ENCODE data around the gene PTPN6. TPM values are rescaled to one million over a fixed set of nuclear protein-coding genes. Genes with fewer than 3 reads are reported as not detected.
A peak's percentile ranks its signal among the peaks of the same experiment; 100 is the strongest.

Gene PTPN6
- total RNA-seq, 2 experiments from 2014 or later, result 37.1 to 116 TPM

DNA sequence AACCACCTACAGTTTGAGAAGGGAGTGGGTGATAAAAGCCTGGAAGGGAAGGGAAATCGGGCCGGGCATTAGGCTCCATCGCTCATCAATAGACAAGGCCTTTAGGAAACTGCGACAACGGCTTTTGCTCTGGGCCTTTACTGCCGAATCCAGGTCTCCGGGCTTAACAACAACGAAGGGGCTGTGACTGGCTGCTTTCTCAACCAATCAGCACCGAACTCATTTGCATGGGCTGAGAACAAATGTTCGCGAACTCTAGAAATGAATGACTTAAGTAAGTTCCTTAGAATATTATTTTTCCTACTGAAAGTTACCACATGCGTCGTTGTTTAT, 7.8 kb upstream of the PTPN6 start:
- POLR2A ChIA-PET, result interaction anchor here (0.5 to 5.6 kb wide), 31 partner anchors 8 to 710 kb away, joined by 3 to 155 read pairs (median 4); partner anchors contain the start of genes C1R, C1RL, CDCA3 and EMG1
- DNase-seq (ENCODE audit: low spot score), result peak; percentile 94
- Histone ChIP-seq H3K4me2 (ENCODE audit: low read length) (peak overlapping the region; percentile 89), H3K9me2 (ENCODE audit: insufficient read depth, low read length) (no peaks in the 10 kb centered on the region), H3K4me1 (ENCODE audit: insufficient read depth, low read length, poor library complexity, severe bottlenecking) (peaks cover 42% of the 10 kb centered on the region), H4K20me1 (ENCODE audit: insufficient read depth, low read length) (no peaks in the 10 kb centered on the region), H3K79me2 (ENCODE audit: insufficient read depth, low read depth, low read length) (peaks cover 9% of the 10 kb centered on the region; the same call in 1 of the 2 replicates), H3K9me3 (ENCODE audit: low read length) (no peaks in the 10 kb centered on the region), H2AFZ (ENCODE audit: low read length) (peak overlapping the region; percentile 27; the same call in 1 of the 2 replicates), H3K4me3 (ENCODE audit: low read depth, low read length, poor library complexity, severe bottlenecking) (peak overlapping the region; percentile 73), H3K36me3 (ENCODE audit: insufficient read depth, low read length) (no peaks in the 10 kb centered on the region), H3K27ac (ENCODE audit: low read depth, low read length, poor library complexity, severe bottlenecking) (peak overlapping the region; percentile 96)
- TF ChIP-seq, protein P1, sequence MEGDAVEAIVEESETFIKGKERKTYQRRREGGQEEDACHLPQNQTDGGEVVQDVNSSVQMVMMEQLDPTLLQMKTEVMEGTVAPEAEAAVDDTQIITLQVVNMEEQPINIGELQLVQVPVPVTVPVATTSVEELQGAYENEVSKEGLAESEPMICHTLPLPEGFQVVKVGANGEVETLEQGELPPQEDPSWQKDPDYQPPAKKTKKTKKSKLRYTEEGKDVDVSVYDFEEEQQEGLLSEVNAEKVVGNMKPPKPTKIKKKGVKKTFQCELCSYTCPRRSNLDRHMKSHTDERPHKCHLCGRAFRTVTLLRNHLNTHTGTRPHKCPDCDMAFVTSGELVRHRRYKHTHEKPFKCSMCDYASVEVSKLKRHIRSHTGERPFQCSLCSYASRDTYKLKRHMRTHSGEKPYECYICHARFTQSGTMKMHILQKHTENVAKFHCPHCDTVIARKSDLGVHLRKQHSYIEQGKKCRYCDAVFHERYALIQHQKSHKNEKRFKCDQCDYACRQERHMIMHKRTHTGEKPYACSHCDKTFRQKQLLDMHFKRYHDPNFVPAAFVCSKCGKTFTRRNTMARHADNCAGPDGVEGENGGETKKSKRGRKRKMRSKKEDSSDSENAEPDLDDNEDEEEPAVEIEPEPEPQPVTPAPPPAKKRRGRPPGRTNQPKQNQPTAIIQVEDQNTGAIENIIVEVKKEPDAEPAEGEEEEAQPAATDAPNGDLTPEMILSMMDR (conservative IDR thresholded peaks at IDR 0.05; ENCODE audit: low read length), result no peak
- no peak for TF ChIP-seq EZH2phosphoT487 (IDR thresholded peaks at IDR 0.05; ENCODE audit: borderline replicate concordance, low read depth, low read length)
- no TSS peak for BruUV-seq (replicated peaks)
- intact Hi-C loops (cut with micrococcal nuclease; ENCODE audit: unreplicated experiment), result no loop called here
- CTCF ChIA-PET (ENCODE audit: unreplicated experiment), result interaction anchor here (1.1 to 6.0 kb wide), 3 partner anchors 9 to 168 kb away, joined by 3 to 110 read pairs (median 3); no protein-coding TSS in a partner anchor

DNA sequence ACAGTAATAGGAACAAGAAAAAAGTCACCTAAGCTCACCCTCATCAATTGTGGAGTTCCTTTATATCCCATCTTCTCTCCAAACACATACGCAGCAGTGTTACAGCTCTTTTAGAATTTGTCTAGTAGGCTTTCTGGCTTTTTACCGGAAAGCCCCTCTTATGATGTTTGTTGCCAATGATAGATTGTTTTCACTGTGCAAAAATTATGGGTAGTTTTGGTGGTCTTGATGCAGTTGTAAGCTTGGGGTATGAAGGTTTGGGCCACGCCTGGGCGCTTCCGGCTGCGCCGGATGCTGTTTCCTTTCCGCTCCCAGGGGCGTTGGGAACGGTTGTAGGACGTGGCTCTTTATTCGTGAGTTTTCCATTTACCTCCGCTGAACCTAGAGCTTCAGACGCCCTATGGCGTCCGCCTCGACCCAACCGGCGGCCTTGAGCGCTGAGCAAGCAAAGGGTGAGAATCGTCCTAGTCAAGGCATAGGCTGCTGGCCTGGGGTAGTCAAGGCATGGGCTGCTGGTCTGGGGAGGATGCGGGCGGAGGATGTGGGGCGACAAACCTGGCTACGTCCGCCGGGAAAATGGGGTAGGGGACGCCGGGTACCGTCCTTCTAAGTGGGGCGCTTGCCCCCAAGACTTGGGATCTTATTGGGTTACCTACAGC, 7.3 kb upstream of the PTPN6 start, which contains the start of the genes C12orf57 and RNU7-1:
Gene C12orf57 (plus strand): TSS at position 301 of the 659 bp plus-strand sequence. CDS start 100 bp downstream, at position 401.
Gene RNU7-1 (plus strand): TSS at position 95 of the 659 bp plus-strand sequence.
- H3K9me2 ChIP-seq (ENCODE audit: insufficient read depth, low read length), result no peaks in the 10 kb centered on the region
- BruUV-seq (replicated peaks), result TSS peak; percentile 83
- peak; percentile 95 for DNase-seq (ENCODE audit: low spot score)
- TF ChIP-seq EZH2phosphoT487 (IDR thresholded peaks at IDR 0.05; ENCODE audit: borderline replicate concordance, low read depth, low read length), result no peak
- TF ChIP-seq, protein P1 (conservative IDR thresholded peaks at IDR 0.05; ENCODE audit: low read length), result no peak
- H3K4me3 ChIP-seq (ENCODE audit: low read depth, low read length, poor library complexity, severe bottlenecking), result peak within 1 kb of the TSS; percentile 73
- H3K4me1 ChIP-seq (ENCODE audit: insufficient read depth, low read length, poor library complexity, severe bottlenecking), result peaks cover 41% of the 10 kb centered on the region
- no peaks in the 10 kb centered on the region for H3K36me3 ChIP-seq (ENCODE audit: insufficient read depth, low read length)
- H3K27ac ChIP-seq (ENCODE audit: low read depth, low read length, poor library complexity, severe bottlenecking), result peak within 1 kb of the TSS; percentile 96
- no peaks in the 10 kb centered on the region for H3K9me3 ChIP-seq (ENCODE audit: low read length)
- peaks cover 9% of the 10 kb centered on the region; the same call in 1 of the 2 replicates for H3K79me2 ChIP-seq (ENCODE audit: insufficient read depth, low read depth, low read length)
- ChIA-PET CTCF (ENCODE audit: unreplicated experiment) (interaction anchor here (1.1 to 6.0 kb wide), 4 partner anchors 8 to 167 kb away, joined by 3 to 110 read pairs (median 4); no protein-coding TSS in a partner anchor), POLR2A (interaction anchor here (0.5 to 5.6 kb wide), 34 partner anchors 8 to 710 kb away, joined by 3 to 155 read pairs (median 4); partner anchors contain the start of genes C1R, C1RL, CDCA3 and EMG1)
- H2AFZ ChIP-seq (ENCODE audit: low read length), result peak within 1 kb of the TSS; percentile 53; the same call in 1 of the 2 replicates
- intact Hi-C loops (cut with micrococcal nuclease; ENCODE audit: unreplicated experiment), result loop anchor here (1.0 to 2.0 kb wide), 5 partner anchors 16 to 165 kb away; partner anchors contain the start of genes C1R, C1RL and LPCAT3
- H4K20me1 ChIP-seq (ENCODE audit: insufficient read depth, low read length), result no peaks in the 10 kb centered on the region
- peak within 1 kb of the TSS; percentile 89 for H3K4me2 ChIP-seq (ENCODE audit: low read length)
